Measurements from ENCODE around the gene HTRA3. TPM values are rescaled to one million over a fixed set of nuclear protein-coding genes. Genes with fewer than 3 reads are reported as not detected.

The HTRA3 gene
- total RNA-seq, 2 experiments from 2014 or later: not detected

DNA sequence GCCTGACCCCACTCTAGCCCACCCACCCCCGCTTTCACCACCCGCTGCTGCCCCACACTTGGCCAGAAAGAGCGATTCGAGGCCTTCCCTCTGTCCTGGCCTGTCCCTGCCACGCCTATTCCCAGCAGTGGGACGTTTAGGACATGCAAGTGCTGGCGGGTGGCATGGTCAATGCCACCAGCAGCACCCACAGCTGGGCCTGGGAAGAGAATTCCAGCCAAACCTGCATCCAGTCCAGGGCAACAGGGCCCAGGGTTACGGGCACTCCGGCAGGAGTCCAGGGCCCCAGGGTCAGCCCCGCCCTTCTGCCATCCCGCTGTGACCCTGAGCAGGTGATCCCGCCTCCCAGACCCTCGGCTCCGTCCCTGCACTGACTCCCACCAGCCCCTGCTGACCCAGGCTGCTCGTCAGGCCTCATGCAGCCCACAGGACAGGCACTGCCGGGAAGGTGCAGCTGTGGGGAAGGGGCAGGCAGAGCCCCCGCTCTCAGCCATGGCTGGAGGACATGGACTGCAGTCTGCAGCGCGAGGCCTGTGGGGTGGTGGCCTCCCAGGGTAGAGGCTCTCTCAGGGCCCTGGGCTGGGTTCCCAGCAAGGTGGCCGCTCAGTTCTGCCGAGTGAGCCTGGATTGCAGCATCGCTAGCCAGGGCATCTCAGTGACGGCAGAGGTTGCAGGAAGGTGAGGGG is 6.8 kb upstream of the HTRA3 start:
- no peak overlapping the region for H2AFZ ChIP-seq (ENCODE audit: low read length)
- CTCF ChIA-PET (ENCODE audit: unreplicated experiment): no interaction called here
- no peak for DNase-seq (ENCODE audit: low spot score)
- no peaks in the 10 kb centered on the region for H3K36me3 ChIP-seq (ENCODE audit: insufficient read depth, low read length)
- TF ChIP-seq EZH2phosphoT487 (IDR thresholded peaks at IDR 0.05; ENCODE audit: borderline replicate concordance, low read depth, low read length): no peak
- TF ChIP-seq, protein P1, sequence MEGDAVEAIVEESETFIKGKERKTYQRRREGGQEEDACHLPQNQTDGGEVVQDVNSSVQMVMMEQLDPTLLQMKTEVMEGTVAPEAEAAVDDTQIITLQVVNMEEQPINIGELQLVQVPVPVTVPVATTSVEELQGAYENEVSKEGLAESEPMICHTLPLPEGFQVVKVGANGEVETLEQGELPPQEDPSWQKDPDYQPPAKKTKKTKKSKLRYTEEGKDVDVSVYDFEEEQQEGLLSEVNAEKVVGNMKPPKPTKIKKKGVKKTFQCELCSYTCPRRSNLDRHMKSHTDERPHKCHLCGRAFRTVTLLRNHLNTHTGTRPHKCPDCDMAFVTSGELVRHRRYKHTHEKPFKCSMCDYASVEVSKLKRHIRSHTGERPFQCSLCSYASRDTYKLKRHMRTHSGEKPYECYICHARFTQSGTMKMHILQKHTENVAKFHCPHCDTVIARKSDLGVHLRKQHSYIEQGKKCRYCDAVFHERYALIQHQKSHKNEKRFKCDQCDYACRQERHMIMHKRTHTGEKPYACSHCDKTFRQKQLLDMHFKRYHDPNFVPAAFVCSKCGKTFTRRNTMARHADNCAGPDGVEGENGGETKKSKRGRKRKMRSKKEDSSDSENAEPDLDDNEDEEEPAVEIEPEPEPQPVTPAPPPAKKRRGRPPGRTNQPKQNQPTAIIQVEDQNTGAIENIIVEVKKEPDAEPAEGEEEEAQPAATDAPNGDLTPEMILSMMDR (conservative IDR thresholded peaks at IDR 0.05; ENCODE audit: low read length): no peak
- no peak overlapping the region for H3K27ac ChIP-seq (ENCODE audit: low read depth, low read length, poor library complexity, severe bottlenecking)
- H3K9me3 ChIP-seq (ENCODE audit: low read length): no peaks in the 10 kb centered on the region
- H4K20me1 ChIP-seq (ENCODE audit: insufficient read depth, low read length): no peaks in the 10 kb centered on the region
- no TSS peak for BruUV-seq (replicated peaks)
- POLR2A ChIA-PET: no interaction called here
- intact Hi-C loops (cut with micrococcal nuclease; ENCODE audit: unreplicated experiment): no loop called here
- H3K9me2 ChIP-seq (ENCODE audit: insufficient read depth, low read length): no peaks in the 10 kb centered on the region
- no peaks in the 10 kb centered on the region for H3K79me2 ChIP-seq (ENCODE audit: insufficient read depth, low read depth, low read length)
- no peak overlapping the region for H3K4me2 ChIP-seq (ENCODE audit: low read length)
- no peaks in the 10 kb centered on the region for H3K4me1 ChIP-seq (ENCODE audit: insufficient read depth, low read length, poor library complexity, severe bottlenecking)
- H3K4me3 ChIP-seq (ENCODE audit: low read depth, low read length, poor library complexity, severe bottlenecking): no peak overlapping the region

GRCh38 chr4:8263397-8263796 is 6.2 kb upstream of the HTRA3 start:
- no peak overlapping the region for H3K27ac ChIP-seq (ENCODE audit: low read depth, low read length, poor library complexity, severe bottlenecking)
- CTCF ChIA-PET (ENCODE audit: unreplicated experiment): no interaction called here
- H3K4me3 ChIP-seq (ENCODE audit: low read depth, low read length, poor library complexity, severe bottlenecking): no peak overlapping the region
- H3K9me2 ChIP-seq (ENCODE audit: insufficient read depth, low read length): no peaks in the 10 kb centered on the region
- no TSS peak for BruUV-seq (replicated peaks)
- H3K9me3 ChIP-seq (ENCODE audit: low read length): no peaks in the 10 kb centered on the region
- H3K4me1 ChIP-seq (ENCODE audit: insufficient read depth, low read length, poor library complexity, severe bottlenecking): no peaks in the 10 kb centered on the region
- H3K4me2 ChIP-seq (ENCODE audit: low read length): no peak overlapping the region
- TF ChIP-seq, protein P1 (conservative IDR thresholded peaks at IDR 0.05; ENCODE audit: low read length): no peak
- TF ChIP-seq EZH2phosphoT487 (IDR thresholded peaks at IDR 0.05; ENCODE audit: borderline replicate concordance, low read depth, low read length): no peak
- DNase-seq (ENCODE audit: low spot score): no peak
- intact Hi-C loops (cut with micrococcal nuclease; ENCODE audit: unreplicated experiment): no loop called here
- H4K20me1 ChIP-seq (ENCODE audit: insufficient read depth, low read length): no peaks in the 10 kb centered on the region
- no peaks in the 10 kb centered on the region for H3K36me3 ChIP-seq (ENCODE audit: insufficient read depth, low read length)
- POLR2A ChIA-PET: no interaction called here
- H2AFZ ChIP-seq (ENCODE audit: low read length): no peak overlapping the region
- no peaks in the 10 kb centered on the region for H3K79me2 ChIP-seq (ENCODE audit: insufficient read depth, low read depth, low read length)

GRCh38 chr4:8264106-8264505 is 5.4 kb upstream of the HTRA3 start:
- DNase-seq (ENCODE audit: low spot score): no peak
- Histone ChIP-seq H3K9me3 (ENCODE audit: low read length) (no peaks in the 10 kb centered on the region), H3K4me1 (ENCODE audit: insufficient read depth, low read length, poor library complexity, severe bottlenecking) (no peaks in the 10 kb centered on the region), H3K9me2 (ENCODE audit: insufficient read depth, low read length) (no peaks in the 10 kb centered on the region), H2AFZ (ENCODE audit: low read length) (no peak overlapping the region), H4K20me1 (ENCODE audit: insufficient read depth, low read length) (no peaks in the 10 kb centered on the region), H3K79me2 (ENCODE audit: insufficient read depth, low read depth, low read length) (no peaks in the 10 kb centered on the region), H3K36me3 (ENCODE audit: insufficient read depth, low read length) (no peaks in the 10 kb centered on the region), H3K4me3 (ENCODE audit: low read depth, low read length, poor library complexity, severe bottlenecking) (no peak overlapping the region), H3K4me2 (ENCODE audit: low read length) (no peak overlapping the region), H3K27ac (ENCODE audit: low read depth, low read length, poor library complexity, severe bottlenecking) (no peak overlapping the region)
- ChIA-PET POLR2A (no interaction called here), CTCF (ENCODE audit: unreplicated experiment) (no interaction called here)
- TF ChIP-seq EZH2phosphoT487 (IDR thresholded peaks at IDR 0.05; ENCODE audit: borderline replicate concordance, low read depth, low read length): no peak
- TF ChIP-seq, protein P1 (conservative IDR thresholded peaks at IDR 0.05; ENCODE audit: low read length): no peak
- no TSS peak for BruUV-seq (replicated peaks)
- intact Hi-C loops (cut with micrococcal nuclease; ENCODE audit: unreplicated experiment): no loop called here
